H1 (cell line): ENCODE data around the gene ADTRP. TPM values are rescaled to one million over a fixed set of nuclear protein-coding genes. Genes with fewer than 3 reads are reported as not detected.

Source experiments
- CTCF ChIA-PET: fragments of 300-600 bp; sonication (Branson Sonifier 250); formaldehyde crosslinking; loops from one replicate; lab custom pipeline; 2021; ENCODE audit not compliant: partially characterized antibody; lab: Charles Lee
- POLR2A ChIA-PET: fragments of 300-600 bp; sonication (Branson Sonifier 250); formaldehyde crosslinking; loops from one replicate; lab custom pipeline; 2021; ENCODE audit warnings: inconsistent platforms; ENCODE audit not compliant: partially characterized antibody; lab: Charles Lee
- DNase-seq, 2 experiments: peaks; one replicate each; pipeline versions ENCODE4 v3.0.0 to v3.0.0-alpha.2; 2010 to 2022; ENCODE audit warnings: low spot score in 2 of 2, low read depth in 1 of 2, mixed read lengths in 1 of 2
- FAIRE-seq: peaks from 2 replicates; lab custom pipeline; 2011; peaks lifted over from hg19 to GRCh38; lab: Jason Lieb, UNC
- H2AFZ ChIP-seq: 2 replicates; pipeline ENCODE4 v1.8.1; 2012; ENCODE audit warnings: low read length, inconsistent platforms
- H2AK5ac ChIP-seq: 2 replicates; pipeline ENCODE4 v1.6.1; 2013; ENCODE audit warnings: low read depth, low read length
- H2BK120ac ChIP-seq: replicated peaks from 2 replicates; pipeline ENCODE3; 2013; ENCODE audit warnings: low read depth, low read length, inconsistent platforms
- H2BK12ac ChIP-seq: 2 replicates; pipeline ENCODE4 v1.6.1; 2013; ENCODE audit warnings: low read depth, low read length
- H2BK15ac ChIP-seq: 2 replicates; pipeline ENCODE4 v1.6.1; 2013; ENCODE audit warnings: low read length
- H2BK20ac ChIP-seq: 2 replicates; pipeline ENCODE4 v1.6.1; 2013; ENCODE audit warnings: low read length
- H2BK5ac ChIP-seq: 2 replicates; pipeline ENCODE4 v1.6.1; 2013; ENCODE audit warnings: low read depth, low read length
- H3K14ac ChIP-seq: 2 replicates; pipeline ENCODE4 v1.6.1; 2013; ENCODE audit warnings: inconsistent platforms; ENCODE audit not compliant: insufficient read length
- H3K18ac ChIP-seq: 2 replicates; pipeline ENCODE4 v1.6.1; 2013; ENCODE audit warnings: low read length; ENCODE audit errors: extremely low read depth
- H3K23ac ChIP-seq: 2 replicates; pipeline ENCODE4 v1.6.1; 2013; ENCODE audit warnings: inconsistent platforms; ENCODE audit not compliant: insufficient read length
- H3K23me2 ChIP-seq: 2 replicates; pipeline ENCODE4 v1.6.1; 2013; ENCODE audit warnings: low read depth, low read length
- H3K27ac ChIP-seq: 2 replicates; pipeline ENCODE4 v1.6.1; 2011; ENCODE audit warnings: low read depth, low read length, inconsistent platforms
- H3K27me3 ChIP-seq, 4 experiments: replicated peaks in 1 of 4; 1 replicate in 1 of 4; 2 replicates in 3 of 4; pipeline versions ENCODE4 v1.6.1 to v1.8.1; 2011 to 2013; ENCODE audit warnings: low read length in 3 of 4, mild to moderate bottlenecking in 3 of 4, inconsistent platforms in 2 of 4, mixed read lengths in 2 of 4, moderate library complexity in 1 of 4; ENCODE audit not compliant: control insufficient read depth in 3 of 4, insufficient read depth in 3 of 4; ENCODE audit errors: extremely low read depth in 1 of 4
- H3K36me3 ChIP-seq, 4 experiments: 2 replicates each; pipeline versions ENCODE4 v1.6.1 to v1.8.1; 2011 to 2013; ENCODE audit warnings: mild to moderate bottlenecking in 4 of 4, low read length in 3 of 4, moderate library complexity in 2 of 4, control low read depth in 1 of 4, inconsistent platforms in 1 of 4; ENCODE audit not compliant: insufficient read depth in 4 of 4, control insufficient read depth in 2 of 4
- H3K4ac ChIP-seq: replicated peaks from 2 replicates; pipeline ENCODE3; 2013; ENCODE audit warnings: low read length, low read depth, mixed read lengths, inconsistent platforms; ENCODE audit not compliant: insufficient read length
- H3K4me1 ChIP-seq, 4 experiments: replicated peaks in 1 of 4; 1 replicate in 1 of 4; 2 replicates in 3 of 4; pipeline versions ENCODE4 v1.6.1 to v1.8.1; 2011 to 2013; ENCODE audit warnings: low read length in 3 of 4, inconsistent platforms in 2 of 4, mixed read lengths in 1 of 4; ENCODE audit not compliant: insufficient read depth in 4 of 4, control insufficient read depth in 3 of 4
- H3K4me2 ChIP-seq, 2 experiments: 2 replicates each; pipeline versions ENCODE4 v1.6.1 to v1.8.1; 2011 to 2013; ENCODE audit warnings: low read depth in 2 of 2, low read length in 2 of 2, control low read depth in 1 of 2, inconsistent platforms in 1 of 2, mild to moderate bottlenecking in 1 of 2; ENCODE audit not compliant: insufficient read depth in 1 of 2
- H3K4me3 ChIP-seq, 4 experiments: fragments of 200-600, 300-600 bp in 1 of 4; sonication (generic), shearing (Covaris generic), sonication (Bioruptor Twin) in 1 of 4; 2 replicates each; pipeline versions ENCODE4 v1.5.1 to v1.8.1; 2011 to 2016; ENCODE audit warnings: low read length in 4 of 4, low read depth in 3 of 4, control low read depth in 2 of 4, inconsistent platforms in 2 of 4, mild to moderate bottlenecking in 2 of 4, mixed read lengths in 1 of 4, moderate library complexity in 1 of 4; ENCODE audit not compliant: insufficient read depth in 2 of 4; ENCODE audit errors: extremely low read depth in 1 of 4
- H3K56ac ChIP-seq: replicated peaks from 2 replicates; pipeline ENCODE3; 2013; ENCODE audit warnings: low read depth, mild to moderate bottlenecking, mixed read lengths, low read length, inconsistent platforms; ENCODE audit not compliant: insufficient read length
- H3K79me1 ChIP-seq: 2 replicates; pipeline ENCODE4 v1.6.1; 2013; ENCODE audit warnings: low read depth, low read length, control low read depth
- H3K79me2 ChIP-seq, 2 experiments: 2 replicates each; pipeline versions ENCODE4 v1.6.1 to v1.8.1; 2012 to 2013; ENCODE audit warnings: low read length in 2 of 2, mild to moderate bottlenecking in 2 of 2, inconsistent platforms in 1 of 2; ENCODE audit not compliant: insufficient read depth in 2 of 2, control insufficient read depth in 1 of 2
- H3K9ac ChIP-seq, 4 experiments: replicated peaks in 1 of 4; 1 replicate in 1 of 4; 2 replicates in 3 of 4; pipeline versions ENCODE4 v1.6.1 to v1.8.1; 2011 to 2013; ENCODE audit warnings: low read depth in 3 of 4, low read length in 3 of 4, control low read depth in 2 of 4, mild to moderate bottlenecking in 2 of 4, moderate library complexity in 2 of 4, inconsistent platforms in 1 of 4; ENCODE audit errors: extremely low read depth in 1 of 4
- H3K9me3 ChIP-seq, 2 experiments: 2 replicates each; pipeline versions ENCODE4 v1.6.1 to v1.8.1; 2012 to 2013; ENCODE audit warnings: mild to moderate bottlenecking in 2 of 2, moderate library complexity in 2 of 2, control low read depth in 1 of 2, inconsistent platforms in 1 of 2, low read depth in 1 of 2, low read length in 1 of 2, mixed read lengths in 1 of 2; ENCODE audit not compliant: insufficient read depth in 2 of 2
- H4K20me1 ChIP-seq, 2 experiments: replicated peaks in 1 of 2; 2 replicates each; pipeline versions ENCODE3 to v1.8.1; 2011 to 2013; ENCODE audit warnings: inconsistent platforms in 2 of 2, low read length in 2 of 2, mild to moderate bottlenecking in 1 of 2; ENCODE audit not compliant: insufficient read depth in 2 of 2, control insufficient read depth in 1 of 2
- H4K5ac ChIP-seq: 2 replicates; pipeline ENCODE4 v1.6.1; 2013; ENCODE audit warnings: low read length, low read depth, mixed read lengths, inconsistent platforms; ENCODE audit not compliant: insufficient read length
- H4K8ac ChIP-seq: 2 replicates; pipeline ENCODE4 v1.8.0; 2013; ENCODE audit warnings: mild to moderate bottlenecking, moderate library complexity, low read length, inconsistent platforms; ENCODE audit not compliant: insufficient read depth; ENCODE audit errors: extremely low read depth
- H4K91ac ChIP-seq: replicated peaks from 2 replicates; pipeline ENCODE3; 2013; ENCODE audit warnings: low read length, mixed read lengths, inconsistent platforms; ENCODE audit not compliant: insufficient read length
- CEBPB ChIP-seq: IDR thresholded peaks from 2 replicates; pipeline ENCODE4 v1.6.1; 2012; ENCODE audit warnings: low read depth, low read length
- CHD2 ChIP-seq: IDR thresholded peaks from 2 replicates; pipeline ENCODE4 v1.6.1; 2012; ENCODE audit warnings: low read length, improper control_type of control experiment
- HDAC2 ChIP-seq, 2 experiments: fragments of 300-600 bp in 1 of 2; sonication (generic) in 1 of 2; IDR thresholded peaks; 2 replicates each; pipeline ENCODE4 v1.6.1; 2011 to 2012; ENCODE audit warnings: low read depth in 2 of 2, low read length in 2 of 2, mild to moderate bottlenecking in 2 of 2, moderate library complexity in 2 of 2, borderline replicate concordance in 1 of 2, inconsistent platforms in 1 of 2
- JUN ChIP-seq: IDR thresholded peaks from 2 replicates; pipeline ENCODE4 v1.6.1; 2011; ENCODE audit warnings: low read depth, mild to moderate bottlenecking, improper control_type of control experiment, low read length
- POU5F1 ChIP-seq: IDR thresholded peaks from 2 replicates; pipeline ENCODE4 v1.6.1; 2011; ENCODE audit warnings: low read depth, mild to moderate bottlenecking, low read length, moderate library complexity
- RAD21 ChIP-seq, 2 experiments: IDR thresholded peaks in 1 of 2; conservative IDR thresholded peaks in 1 of 2; 2 replicates each; pipeline ENCODE4 v1.6.1; 2011; ENCODE audit warnings: low read depth in 2 of 2, low read length in 2 of 2, improper control_type of control experiment in 1 of 2, inconsistent platforms in 1 of 2, mild to moderate bottlenecking in 1 of 2, moderate library complexity in 1 of 2
- RBBP5 ChIP-seq: IDR thresholded peaks from 2 replicates; pipeline ENCODE4 v1.7.1; 2012; ENCODE audit warnings: low read depth, mild to moderate bottlenecking, inconsistent platforms, low read length, moderate library complexity, borderline replicate concordance
- SAP30 ChIP-seq: fragments of 300-600 bp; sonication (generic); IDR thresholded peaks from 2 replicates; pipeline ENCODE4 v1.7.1; 2012; ENCODE audit warnings: low read length, moderate library complexity, mild to moderate bottlenecking, inconsistent platforms; ENCODE audit not compliant: insufficient read depth, insufficient replicate concordance
- SP2 ChIP-seq: IDR thresholded peaks from 2 replicates; pipeline ENCODE4 v1.6.1; 2012; ENCODE audit warnings: mild to moderate bottlenecking, low read length, inconsistent platforms
- SP4 ChIP-seq: IDR thresholded peaks from 2 replicates; pipeline ENCODE4 v1.6.1; 2012; ENCODE audit warnings: low read length, inconsistent platforms
- SUZ12 ChIP-seq: fragments of 200-600 bp; sonication (generic); IDR thresholded peaks from 2 replicates; pipeline ENCODE4 v1.6.1; 2012; ENCODE audit warnings: mild to moderate bottlenecking, inconsistent platforms, low read length, moderate library complexity, mixed read lengths
- TAF7 ChIP-seq: optimal IDR thresholded peaks from 2 replicates; pipeline ENCODE3; 2011; ENCODE audit warnings: low read depth, mild to moderate bottlenecking, inconsistent platforms, low read length, moderate library complexity, borderline replicate concordance
- TBP ChIP-seq: IDR thresholded peaks from 2 replicates; pipeline ENCODE4 v1.6.1; 2011; ENCODE audit warnings: low read depth, low read length, improper control_type of control experiment
- TEAD4 ChIP-seq: IDR thresholded peaks from 2 replicates; pipeline ENCODE4 v1.6.1; 2012; ENCODE audit warnings: low read depth, low read length, inconsistent platforms, mixed read lengths
- WGBS, 2 experiments: shearing (Covaris generic) in 1 of 2; methylation state at CpG; one replicate each; pipeline versions ENCODE4 v1.1.6 to v1.1.7; 2013 to 2015; ENCODE audit warnings: low lambda C conversion rate in 2 of 2, mixed read lengths in 2 of 2, inconsistent platforms in 1 of 2, low coverage in 1 of 2, missing lambda C conversion rate in 1 of 2; ENCODE audit not compliant: insufficient replicate concordance in 2 of 2, insufficient coverage in 1 of 2, insufficient read length in 1 of 2; ENCODE audit errors: extremely low coverage in 1 of 2, missing lambda C conversion rate in 1 of 2; 5-methylcytosine and 5-hydroxymethylcytosine counted together
- polyA plus RNA-seq, 7 experiments: library from polyadenylated mRNA; depleted of rRNA in 3 of 7; stranded (reverse) in 5 of 7; unstranded in 2 of 7; fragments of >200 nt in 5 of 7; fragments of 200-250 nt in 2 of 7; gene quantifications; 1 replicate in 5 of 7; 2 replicates in 1 of 7; 4 replicates in 1 of 7; pipeline versions ENCODE4 v1.2.1 to v1.2.3, GENCODE V29; 2011 to 2013; ENCODE audit warnings: missing spikeins in 2 of 7, mixed read lengths in 2 of 7
- total RNA-seq: library from RNA; stranded (reverse); fragmentation: NEBNext Ultra II Directional; extraction: Animal tissue kit (Norgen Biotek cat#: 25700); gene quantifications from 2 replicates; pipeline ENCODE4 v1.2.1, GENCODE V29; 2021

The ADTRP gene
- total and polyA plus RNA-seq, 2 of the 8 experiments (the other 6 are each of a cell fraction or from before 2014, with no cell fraction given) = 0.08 to 0.45 TPM

GRCh38 chr6:11722220-11722619 lies 56.4 kb downstream of the ADTRP start:
- H3K4me3 ChIP-seq = no peak overlapping the region
- H2AFZ ChIP-seq = no peak overlapping the region
- H3K4me2 ChIP-seq = no peak overlapping the region
- no peaks in the 10 kb centered on the region for H3K9me3 ChIP-seq
- no peak overlapping the region for H2BK12ac ChIP-seq
- H4K5ac ChIP-seq = no peak overlapping the region
- no peaks in the 10 kb centered on the region for H3K79me1 ChIP-seq
- no peaks in the 10 kb centered on the region for H3K27me3 ChIP-seq
- no peak overlapping the region for H4K91ac ChIP-seq
- no peak overlapping the region for H4K8ac ChIP-seq
- H3K36me3 ChIP-seq = no peaks in the 10 kb centered on the region
- TF ChIP-seq SP2 (no peak), SAP30 (no peak), JUN (no peak), RAD21 (IDR thresholded peaks at IDR 0.05 in 1 of 2, conservative IDR thresholded peaks at IDR 0.05 in 1 of 2; ENCODE audit: low read depth in 2 of 2, low read length in 2 of 2) (no peak), POU5F1 (no peak), TEAD4 (no peak), TBP (no peak), TAF7 (no peak), HDAC2 (IDR thresholded peaks at IDR 0.05; ENCODE audit: borderline replicate concordance in 1 of 2, low read depth in 2 of 2, low read length in 2 of 2) (no peak), CEBPB (no peak), SP4 (no peak), RBBP5 (no peak), SUZ12 (no peak), CHD2 (no peak)
- no peaks in the 10 kb centered on the region for H3K4me1 ChIP-seq
- H3K18ac ChIP-seq = no peak overlapping the region
- H3K4ac ChIP-seq = no peak overlapping the region
- H3K79me2 ChIP-seq = no peaks in the 10 kb centered on the region
- H2BK5ac ChIP-seq = no peak overlapping the region
- no peak overlapping the region for H3K14ac ChIP-seq
- no peak overlapping the region for H2AK5ac ChIP-seq
- POLR2A ChIA-PET = no interaction called here
- no peak for DNase-seq
- 94% methylated on average over 6 of the region's 6 CpGs; no CpG with 5 or more reads in 1 of the 2 experiments for WGBS, 2 experiments
- CTCF ChIA-PET = interaction anchor here (1.0 to 1.3 kb wide), 3 partner anchors 9 to 226 kb away, joined by 3 to 5 read pairs (median 3); no protein-coding TSS in a partner anchor
- no peak overlapping the region for H2BK120ac ChIP-seq
- H4K20me1 ChIP-seq = no peaks in the 10 kb centered on the region
- H3K27ac ChIP-seq = no peak overlapping the region
- no peak for FAIRE-seq
- no peak overlapping the region for H2BK15ac ChIP-seq
- no peak overlapping the region for H3K56ac ChIP-seq
- H3K9ac ChIP-seq = no peak overlapping the region
- no peak overlapping the region for H2BK20ac ChIP-seq
- no peaks in the 10 kb centered on the region for H3K23me2 ChIP-seq
- H3K23ac ChIP-seq = no peak overlapping the region
